Aorta (tissue), 5 donors: ENCODE measurements around the gene NOP9. TPM values are rescaled to one million over a fixed set of nuclear protein-coding genes. Genes with fewer than 3 reads are reported as not detected.

Experiments
- ATAC-seq: fragments of 200-7000 bp; cut with Tn5 transposase; one replicate; pipeline ENCODE4 v1.9.1; 2022; ENCODE audit warnings: moderate library complexity; ENCODE audit not compliant: low FRiP score
- DNase-seq, 2 donors: peaks; one replicate each; pipeline ENCODE4 v3.0.0-alpha.2; 2020
- H3K27ac ChIP-seq, 2 donors: one replicate each; pipeline ENCODE4 v1.5.1; 2013; ENCODE audit warnings: low read length in 2 of 2, mild to moderate bottlenecking in 2 of 2, moderate library complexity in 2 of 2, control low read depth in 1 of 2, inconsistent platforms in 1 of 2, low read depth in 1 of 2
- H3K27me3 ChIP-seq, 2 donors: one replicate each; pipeline ENCODE4 v1.6.1; 2013; ENCODE audit warnings: control low read depth in 1 of 2, low read length in 1 of 2, mild to moderate bottlenecking in 1 of 2, moderate library complexity in 1 of 2; ENCODE audit not compliant: insufficient read depth in 2 of 2, control insufficient read depth in 1 of 2
- H3K36me3 ChIP-seq, 2 donors: one replicate each; pipeline ENCODE4 v1.6.1; 2013; ENCODE audit warnings: control low read depth in 1 of 2, low read length in 1 of 2, mild to moderate bottlenecking in 1 of 2; ENCODE audit not compliant: insufficient read depth in 2 of 2, control insufficient read depth in 1 of 2
- H3K4me1 ChIP-seq, 2 donors: one replicate each; pipeline ENCODE4 v1.6.1; 2013; ENCODE audit warnings: low read length in 2 of 2, control low read depth in 1 of 2, mild to moderate bottlenecking in 1 of 2, moderate library complexity in 1 of 2; ENCODE audit not compliant: insufficient read depth in 2 of 2, control insufficient read depth in 1 of 2
- H3K4me3 ChIP-seq, 2 donors: one replicate each; pipeline ENCODE4 v1.5.1; 2013; ENCODE audit warnings: low read length in 2 of 2, control low read depth in 1 of 2, mild to moderate bottlenecking in 1 of 2
- H3K9me3 ChIP-seq: one replicate; pipeline ENCODE4 v1.6.1; 2013; ENCODE audit warnings: mild to moderate bottlenecking, low read length; ENCODE audit not compliant: control insufficient read depth
- WGBS, 2 donors: extraction: QIAGEN DNeasy Blood & Tissue Kit; methylation state at CpG; one replicate each; pipeline ENCODE4 v1.1.7; 2013; 5-methylcytosine and 5-hydroxymethylcytosine counted together
- intact Hi-C, 2 donors: fragments of 100-400 bp; cut with DNase I; formaldehyde crosslinking; loops; one replicate each; pipeline versions ENCODE4 v1.14.2 to v1.15.0; 2022
- polyA plus RNA-seq, 2 donors: library from polyadenylated mRNA; stranded (reverse); fragments of 200-250 nt; gene quantifications; one replicate each; pipeline ENCODE4 v1.2.3, GENCODE V29; 2013
- total RNA-seq, 2 donors: library from RNA; stranded (reverse); fragmentation: NEBNext Ultra II Directional; extraction: Animal tissue kit (Norgen Biotek cat#: 25700); gene quantifications; one replicate each; pipeline ENCODE4 v1.2.1, GENCODE V29; 2021
- donor health status: healthy with polysubstance abuse.
- donor health status: Bipolar disorder and iron deficiency.
- donor health status: DM: no; HTN: no; CAD: no.
- donor health status: DM: no; HTN: no; CAD: no.
- donor health status: DM: yes; HTN: yes; CAD: no.

Gene NOP9
- total and polyA plus RNA-seq, 4 donors = 7.9 to 19.9 (median 14.3) TPM

DNA sequence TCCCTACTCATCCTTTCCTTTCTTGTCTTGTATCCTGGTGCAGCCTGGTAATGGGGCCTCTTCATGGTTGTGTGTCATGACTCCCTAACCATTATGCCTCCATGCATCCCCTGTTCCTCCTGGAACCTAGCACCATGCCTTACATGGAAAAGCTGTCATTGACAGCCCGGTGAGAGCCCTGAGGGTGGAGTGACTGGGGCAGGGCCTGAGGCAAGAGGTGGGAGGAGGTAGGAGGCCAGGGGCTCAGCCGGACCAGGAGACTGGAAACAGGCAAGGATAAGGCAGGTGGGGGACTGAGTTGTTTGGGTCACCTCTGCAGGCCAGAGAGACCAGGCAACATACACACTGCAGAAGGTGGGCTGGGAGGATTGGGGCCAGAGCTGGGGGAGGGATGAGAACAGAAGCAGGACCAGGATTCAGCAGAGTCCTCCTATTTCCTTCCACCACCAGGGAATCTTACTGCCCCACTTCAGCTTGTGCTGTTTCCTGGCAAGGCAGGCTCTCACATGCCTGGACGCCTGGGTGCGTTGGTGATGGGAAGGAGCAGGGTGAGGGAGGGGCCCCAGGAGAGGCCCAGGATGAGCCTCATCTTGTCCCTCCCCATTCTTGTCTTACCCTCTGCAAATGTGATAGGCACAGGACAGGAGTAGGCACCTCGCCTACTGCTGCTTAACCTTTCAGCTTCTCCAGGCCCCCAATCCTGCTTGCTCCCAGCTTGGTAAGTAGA, 10.1 kb downstream of the NOP9 start, which contains the start of gene LTB4R2:
LTB4R2 (plus strand) TSS at position 603 of the 727 bp plus-strand sequence. CDS start 525 bp downstream, outside the sequence.
- Histone ChIP-seq H3K9me3 (no peaks in the 10 kb centered on the region), H3K27me3 (no peaks in the 10 kb centered on the region), H3K36me3 (peaks cover 0 to 12% of the 10 kb centered on the region in 2 donors), H3K4me1 (no peaks in the 10 kb centered on the region), H3K4me3 (peak within 1 kb of the TSS in 1 of 2 donors; percentile 19), H3K27ac (peak within 1 kb of the TSS in 1 of 2 donors; percentile 45)
- 86 to 89% methylated on average over 5 of the region's 5 CpGs for WGBS, 2 donors
- DNase-seq (no peak), ATAC-seq (no peak)
- intact Hi-C loops = no loop called here

DNA sequence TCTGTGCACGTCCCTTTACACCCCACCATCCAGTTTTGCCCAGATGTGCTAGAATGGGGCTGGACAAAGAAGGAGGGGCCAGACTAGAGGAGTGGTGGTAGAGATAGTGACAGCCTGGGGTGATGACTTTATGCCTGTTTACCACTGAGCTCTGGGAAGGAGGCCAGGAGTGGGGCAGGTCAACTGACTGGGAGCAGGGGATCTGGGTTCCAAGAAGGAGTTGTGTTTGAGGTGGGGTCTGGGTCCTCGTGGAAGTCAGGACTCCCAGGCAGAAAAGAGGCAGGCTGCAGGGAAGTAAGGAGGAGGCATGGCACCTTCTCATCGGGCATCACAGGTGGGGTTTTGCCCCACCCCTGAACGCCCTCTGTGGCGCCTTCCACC, 10.6 kb downstream of the NOP9 start:
- no peak overlapping the region for H3K4me3 ChIP-seq
- H3K27ac ChIP-seq = peak overlapping the region in 1 of 2 donors; percentile 45
- intact Hi-C loops = no loop called here
- no peaks in the 10 kb centered on the region for H3K4me1 ChIP-seq
- H3K36me3 ChIP-seq = peaks cover 0 to 10% of the 10 kb centered on the region in 2 donors
- 26% methylated on average over 5 of the region's 5 CpGs for WGBS, 2 donors
- DNase-seq = no peak
- H3K27me3 ChIP-seq = no peaks in the 10 kb centered on the region
- H3K9me3 ChIP-seq = no peaks in the 10 kb centered on the region
- ATAC-seq = no peak

DNA sequence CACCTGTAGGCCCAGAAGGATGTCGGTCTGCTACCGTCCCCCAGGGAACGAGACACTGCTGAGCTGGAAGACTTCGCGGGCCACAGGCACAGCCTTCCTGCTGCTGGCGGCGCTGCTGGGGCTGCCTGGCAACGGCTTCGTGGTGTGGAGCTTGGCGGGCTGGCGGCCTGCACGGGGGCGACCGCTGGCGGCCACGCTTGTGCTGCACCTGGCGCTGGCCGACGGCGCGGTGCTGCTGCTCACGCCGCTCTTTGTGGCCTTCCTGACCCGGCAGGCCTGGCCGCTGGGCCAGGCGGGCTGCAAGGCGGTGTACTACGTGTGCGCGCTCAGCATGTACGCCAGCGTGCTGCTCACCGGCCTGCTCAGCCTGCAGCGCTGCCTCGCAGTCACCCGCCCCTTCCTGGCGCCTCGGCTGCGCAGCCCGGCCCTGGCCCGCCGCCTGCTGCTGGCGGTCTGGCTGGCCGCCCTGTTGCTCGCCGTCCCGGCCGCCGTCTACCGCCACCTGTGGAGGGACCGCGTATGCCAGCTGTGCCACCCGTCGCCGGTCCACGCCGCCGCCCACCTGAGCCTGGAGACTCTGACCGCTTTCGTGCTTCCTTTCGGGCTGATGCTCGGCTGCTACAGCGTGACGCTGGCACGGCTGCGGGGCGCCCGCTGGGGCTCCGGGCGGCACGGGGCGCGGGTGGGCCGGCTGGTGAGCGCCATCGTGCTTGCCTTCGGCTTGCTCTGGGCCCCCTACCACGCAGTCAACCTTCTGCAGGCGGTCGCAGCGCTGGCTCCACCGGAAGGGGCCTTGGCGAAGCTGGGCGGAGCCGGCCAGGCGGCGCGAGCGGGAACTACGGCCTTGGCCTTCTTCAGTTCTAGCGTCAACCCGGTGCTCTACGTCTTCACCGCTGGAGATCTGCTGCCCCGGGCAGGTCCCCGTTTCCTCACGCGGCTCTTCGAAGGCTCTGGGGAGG, 11.3 kb downstream of the NOP9 start, which contains the start of gene LTB4R:
LTB4R (plus strand) TSS at position 857 of the 959 bp plus-strand sequence. CDS start 4,150 bp downstream, outside the sequence.
- intact Hi-C loops = no loop called here
- Histone ChIP-seq H3K9me3 (no peaks in the 10 kb centered on the region), H3K4me1 (no peaks in the 10 kb centered on the region), H3K27me3 (no peaks in the 10 kb centered on the region), H3K27ac (peak within 1 kb of the TSS in 1 of 2 donors; percentile 45), H3K36me3 (peaks cover 0 to 6% of the 10 kb centered on the region in 2 donors), H3K4me3 (peak within 1 kb of the TSS in 1 of 2 donors; percentile 19)
- peak; percentile 84 for ATAC-seq
- peak; percentile 84 to 92 for DNase-seq
- 9% methylated on average over 86 to 99 of the region's 99 CpGs for WGBS, 2 donors

GRCh38 chr14:24311837-24312615, 12.4 kb downstream of the NOP9 start:
- H3K36me3 ChIP-seq = no peaks in the 10 kb centered on the region
- no peaks in the 10 kb centered on the region for H3K9me3 ChIP-seq
- no peak for DNase-seq
- no peak overlapping the region for H3K27ac ChIP-seq
- ATAC-seq = no peak
- intact Hi-C loops = no loop called here
- H3K27me3 ChIP-seq = no peaks in the 10 kb centered on the region
- 73 to 84% methylated on average over 1 of the region's 1 CpG for WGBS, 2 donors
- no peak overlapping the region for H3K4me3 ChIP-seq
- H3K4me1 ChIP-seq = no peaks in the 10 kb centered on the region

- Histone ChIP-seq H3K4me1 (no peaks in the 10 kb centered on the region), H3K4me3 (no peak overlapping the region), H3K27me3 (no peaks in the 10 kb centered on the region), H3K9me3 (no peaks in the 10 kb centered on the region), H3K27ac (no peak overlapping the region), H3K36me3 (no peaks in the 10 kb centered on the region)
- DNase-seq (peak; percentile 54 to 79), ATAC-seq (no peak)
- WGBS, 2 donors = 89 to 90% methylated on average over 9 of the region's 9 CpGs
- intact Hi-C loops = no loop called here
These were observed 13.3 kb downstream of the NOP9 start for GRCh38 chr14:24312736-24313507.

- intact Hi-C loops = no loop called here
These were observed 14.3 kb downstream of the NOP9 start for GRCh38 chr14:24313913-24314312.

GRCh38 chr14:24314377-24315193, 14.9 kb downstream of the NOP9 start:
- ATAC-seq (no peak), DNase-seq (peak; percentile 56 to 61)
- intact Hi-C loops = no loop called here
- H3K36me3 ChIP-seq = no peaks in the 10 kb centered on the region
- H3K27me3 ChIP-seq = no peaks in the 10 kb centered on the region
- H3K9me3 ChIP-seq = no peaks in the 10 kb centered on the region
- no peaks in the 10 kb centered on the region for H3K4me1 ChIP-seq
- no peak overlapping the region for H3K27ac ChIP-seq
- no peak overlapping the region for H3K4me3 ChIP-seq
- 77 to 81% methylated on average over 5 of the region's 5 CpGs for WGBS, 2 donors

More at GRCh38 chr14:24313913-24314312, 14.3 kb downstream of the NOP9 start:
- no peak overlapping the region for H3K27ac ChIP-seq
- no peaks in the 10 kb centered on the region for H3K27me3 ChIP-seq
- ATAC-seq (no peak), DNase-seq (peak in 1 of 2 donors; percentile 48)
- no peaks in the 10 kb centered on the region for H3K9me3 ChIP-seq
- 83 to 89% methylated on average over 2 of the region's 2 CpGs for WGBS, 2 donors
- H3K4me3 ChIP-seq = no peak overlapping the region
- no peaks in the 10 kb centered on the region for H3K4me1 ChIP-seq
- H3K36me3 ChIP-seq = no peaks in the 10 kb centered on the region
